HG02981 (cell line): ENCODE results near the gene HRH3.

Source experiments
- ATAC-seq: cut with Tn5 transposase; IDR thresholded peaks from one replicate; pipeline ENCODE4 v1.9.1; 2021; ENCODE audit warnings: mild to moderate bottlenecking, moderate library complexity; ENCODE audit not compliant: unreplicated experiment

Gene HRH3

GRCh38 chr20:62230696-62231095, 10.6 kb upstream of the HRH3 start:
- ATAC-seq: no peak

- no peak for ATAC-seq
These were observed 10.2 kb upstream of the HRH3 start for GRCh38 chr20:62230276-62230675.

GRCh38 chr20:62229667-62230066, 9.6 kb upstream of the HRH3 start:
- no peak for ATAC-seq

- no peak for ATAC-seq
These were observed 9.0 kb upstream of the HRH3 start for GRCh38 chr20:62228982-62229545.

- ATAC-seq: no peak
These were observed 8.2 kb upstream of the HRH3 start for GRCh38 chr20:62227977-62228958.

GRCh38 chr20:62227591-62227976, 7.5 kb upstream of the HRH3 start:
- ATAC-seq: no peak

GRCh38 chr20:62226707-62227590, 6.9 kb upstream of the HRH3 start:
- ATAC-seq: no peak

GRCh38 chr20:62225820-62226635, 6.0 kb upstream of the HRH3 start:
- no peak for ATAC-seq

- no peak for ATAC-seq
These were observed 4.9 kb upstream of the HRH3 start for GRCh38 chr20:62225026-62225425.

GRCh38 chr20:62224113-62224855, 4.2 kb upstream of the HRH3 start:
- ATAC-seq: no peak

- no peak for ATAC-seq
These were observed 3.5 kb upstream of the HRH3 start for GRCh38 chr20:62223571-62223970.

GRCh38 chr20:62222972-62223371, 2.9 kb upstream of the HRH3 start:
- ATAC-seq: no peak

- ATAC-seq: no peak
These were observed 2.3 kb upstream of the HRH3 start for GRCh38 chr20:62222266-62222850.

- ATAC-seq: no peak
These were observed 839 bp upstream of the HRH3 start for GRCh38 chr20:62220666-62221568.

- no peak for ATAC-seq
These were observed 732 bp downstream of the HRH3 start for GRCh38 chr20:62219101-62219991.

GRCh38 chr20:62217913-62218773, 1.9 kb downstream of the HRH3 start:
- ATAC-seq: no peak
